Thymus (tissue), 11 donors: ENCODE data around the gene PLCH2. TPM values are rescaled to one million over a fixed set of nuclear protein-coding genes. Genes with fewer than 3 reads are reported as not detected.
A peak's percentile ranks its signal among the peaks of the same experiment; 100 is the strongest.

Experiments
- DNase-seq, 9 donors: peaks; one replicate each; pipeline ENCODE4 v3.0.0-alpha.2; 2013; ENCODE audit warnings: low spot score in 9 of 9, low read depth in 6 of 9, missing footprints in 1 of 9
- H3K27ac ChIP-seq, 2 donors: one replicate each; pipeline ENCODE4 v1.5.1; 2013; ENCODE audit warnings: control low read depth in 1 of 2, low read depth in 1 of 2, low read length in 1 of 2, mild to moderate bottlenecking in 1 of 2, moderate library complexity in 1 of 2
- H3K27me3 ChIP-seq, 2 donors: one replicate each; pipeline ENCODE4 v1.5.1; 2013; ENCODE audit warnings: low read length in 1 of 2; ENCODE audit not compliant: control insufficient read depth in 2 of 2, insufficient read depth in 1 of 2
- H3K36me3 ChIP-seq, 2 donors: one replicate each; pipeline ENCODE4 v1.5.1; 2013; ENCODE audit warnings: low read length in 1 of 2, mild to moderate bottlenecking in 1 of 2, moderate library complexity in 1 of 2; ENCODE audit not compliant: control insufficient read depth in 2 of 2, insufficient read depth in 2 of 2
- H3K4me1 ChIP-seq, 2 donors: one replicate each; pipeline ENCODE4 v1.5.1; 2013; ENCODE audit warnings: low read length in 2 of 2; ENCODE audit not compliant: control insufficient read depth in 2 of 2, insufficient read depth in 2 of 2
- H3K4me3 ChIP-seq, 2 donors: one replicate each; pipeline ENCODE4 v1.5.1; 2013; ENCODE audit warnings: low read length in 2 of 2, control low read depth in 1 of 2, mild to moderate bottlenecking in 1 of 2
- H3K9me3 ChIP-seq, 2 donors: one replicate each; pipeline ENCODE4 v1.5.1; 2013; ENCODE audit warnings: low read length in 1 of 2, mild to moderate bottlenecking in 1 of 2; ENCODE audit not compliant: control insufficient read depth in 2 of 2, insufficient read depth in 1 of 2
- WGBS: extraction: QIAGEN DNeasy Blood & Tissue Kit; methylation state at CpG from one replicate; pipeline ENCODE4 v1.1.7; 2013; 5-methylcytosine and 5-hydroxymethylcytosine counted together
- polyA plus RNA-seq: library from polyadenylated mRNA; stranded (reverse); fragments of 200-250 nt; gene quantifications from one replicate; pipeline ENCODE4 v1.2.3, GENCODE V29; 2013
- total RNA-seq: library from RNA; stranded (reverse); fragments of 120-200 nt; gene quantifications from one replicate; pipeline ENCODE4 v1.2.4, GENCODE V29; 2013
- donor health status: healthy.

PLCH2 gene
- total and polyA plus RNA-seq, 2 donors: 0.90 to 34.4 TPM

GRCh38 chr1:2523191-2523890 lies 47.3 kb downstream of the PLCH2 start:
- no peaks in the 10 kb centered on the region for H3K9me3 ChIP-seq
- H3K27ac ChIP-seq: peak overlapping the region; percentile 36 to 71
- peak overlapping the region in 1 of 2 donors; percentile 10 for H3K4me3 ChIP-seq
- peaks cover 31 to 34% of the 10 kb centered on the region in 2 donors for H3K36me3 ChIP-seq
- peaks cover 21 to 38% of the 10 kb centered on the region in 2 donors for H3K4me1 ChIP-seq
- peak in 1 of 9 donors; percentile 55 for DNase-seq
- 79% methylated on average over 32 of the region's 32 CpGs for WGBS
- peaks cover 7 to 17% of the 10 kb centered on the region in 2 donors for H3K27me3 ChIP-seq

- no peaks in the 10 kb centered on the region for H3K9me3 ChIP-seq
- peaks cover 24 to 27% of the 10 kb centered on the region in 2 donors for H3K36me3 ChIP-seq
- DNase-seq: peak in 1 of 9 donors; percentile 59
- 60% methylated on average over 10 of the region's 10 CpGs for WGBS
- peaks cover 25 to 43% of the 10 kb centered on the region in 2 donors for H3K4me1 ChIP-seq
- peak overlapping the region; percentile 62 to 71 for H3K27ac ChIP-seq
- peak overlapping the region in 1 of 2 donors; percentile 10 for H3K4me3 ChIP-seq
- H3K27me3 ChIP-seq: peaks cover 14 to 24% of the 10 kb centered on the region in 2 donors
Measured at GRCh38 chr1:2523891-2524609, 48.0 kb downstream of the PLCH2 start.

- 12% methylated on average over 20 of the region's 20 CpGs for WGBS
- peaks cover 38 to 51% of the 10 kb centered on the region in 2 donors for H3K4me1 ChIP-seq
- no peak for DNase-seq
Measured at GRCh38 chr1:2525572-2525919, 49.5 kb downstream of the PLCH2 start.

GRCh38 chr1:2525920-2526823 lies 50.1 kb downstream of the PLCH2 start, which contains the start of gene PANK4:
Gene PANK4 (minus strand): TSS chr1:2526596. CDS start chr1:2526587, 9 bp downstream.
- WGBS: under 1% methylated on average over 107 of the region's 107 CpGs
- Histone ChIP-seq H3K27me3 (peaks cover 35 to 44% of the 10 kb centered on the region in 2 donors), H3K4me1 (peaks cover 44 to 58% of the 10 kb centered on the region in 2 donors), H3K9me3 (no peaks in the 10 kb centered on the region), H3K4me3 (peak within 1 kb of the TSS; percentile 91 to 92), H3K27ac (peak within 1 kb of the TSS; percentile 47 to 86), H3K36me3 (peaks cover 6% of the 10 kb centered on the region in 2 donors)
- DNase-seq: peak in 7 of 9 donors; percentile 72 to 96 (median 92)

More at GRCh38 chr1:2525572-2525919, 49.5 kb downstream of the PLCH2 start:
- H3K36me3 ChIP-seq: peaks cover 12% of the 10 kb centered on the region in 2 donors
- no peaks in the 10 kb centered on the region for H3K9me3 ChIP-seq
- peak overlapping the region; percentile 91 to 92 for H3K4me3 ChIP-seq
- no peak overlapping the region for H3K27ac ChIP-seq
- H3K27me3 ChIP-seq: peaks cover 29 to 38% of the 10 kb centered on the region in 2 donors

- peak in 4 of 9 donors; percentile 34 to 78 (median 54) for DNase-seq
- H3K4me1 ChIP-seq: peaks cover 44 to 58% of the 10 kb centered on the region in 2 donors
- WGBS: 43% methylated on average over 20 of the region's 20 CpGs
- H3K36me3 ChIP-seq: peaks cover 0 to 1% of the 10 kb centered on the region in 2 donors
- peaks cover 39 to 53% of the 10 kb centered on the region in 2 donors for H3K27me3 ChIP-seq
- H3K4me3 ChIP-seq: peak overlapping the region; percentile 49 to 92
- H3K27ac ChIP-seq: peak overlapping the region in 1 of 2 donors; percentile 66
- H3K9me3 ChIP-seq: no peaks in the 10 kb centered on the region
Measured at GRCh38 chr1:2526824-2527555, 50.9 kb downstream of the PLCH2 start.

- no peak for DNase-seq
- H3K27me3 ChIP-seq: peaks cover 42 to 58% of the 10 kb centered on the region in 2 donors
Measured at GRCh38 chr1:2527556-2527860, 51.4 kb downstream of the PLCH2 start.

GRCh38 chr1:2528016-2528415 lies 51.9 kb downstream of the PLCH2 start:
- H3K27ac ChIP-seq: no peak overlapping the region
- 92% methylated on average over 12 of the region's 12 CpGs for WGBS
- H3K9me3 ChIP-seq: no peaks in the 10 kb centered on the region
- peaks cover 44 to 58% of the 10 kb centered on the region in 2 donors for H3K4me1 ChIP-seq
- H3K36me3 ChIP-seq: no peaks in the 10 kb centered on the region
- H3K4me3 ChIP-seq: no peak overlapping the region
- no peak for DNase-seq
- H3K27me3 ChIP-seq: peaks cover 46 to 63% of the 10 kb centered on the region in 2 donors

More at GRCh38 chr1:2527556-2527860, 51.4 kb downstream of the PLCH2 start:
- H3K9me3 ChIP-seq: no peaks in the 10 kb centered on the region
- peaks cover 44 to 58% of the 10 kb centered on the region in 2 donors for H3K4me1 ChIP-seq
- no peak overlapping the region for H3K27ac ChIP-seq
- H3K4me3 ChIP-seq: no peak overlapping the region
- H3K36me3 ChIP-seq: no peaks in the 10 kb centered on the region
- WGBS: 98% methylated on average over 4 of the region's 4 CpGs

- no peak overlapping the region for H3K4me3 ChIP-seq
- no peak for DNase-seq
- WGBS: 75% methylated on average over 10 of the region's 10 CpGs
- H3K36me3 ChIP-seq: no peaks in the 10 kb centered on the region
- no peak overlapping the region for H3K27ac ChIP-seq
- H3K27me3 ChIP-seq: peaks cover 46 to 69% of the 10 kb centered on the region in 2 donors
- H3K4me1 ChIP-seq: peaks cover 44 to 52% of the 10 kb centered on the region in 2 donors
- no peaks in the 10 kb centered on the region for H3K9me3 ChIP-seq
Measured at GRCh38 chr1:2528611-2528965, 52.5 kb downstream of the PLCH2 start.
